Astrocyte (in vitro differentiated cells and primary cell): ENCODE results near the gene ELMOD3.
"Not testable (repeated sequence)": the region's sequence is repeated elsewhere in the genome, so short reads cannot be mapped to it uniquely, and the experiment has no call there.

Experiments
- EZH2 ChIP-seq: IDR thresholded peaks from 2 replicates; pipeline ENCODE4 v1.6.1; 2012; ENCODE audit warnings: mild to moderate bottlenecking, low read length, inconsistent platforms; ENCODE audit not compliant: insufficient read depth
- TF ChIP-seq, protein P1 (sequence below): IDR thresholded peaks from 2 replicates; pipeline ENCODE4 v1.5.1; 2011; ENCODE audit warnings: low read depth, mild to moderate bottlenecking, inconsistent platforms, low read length, moderate library complexity; ENCODE audit not compliant: insufficient read depth

- TF ChIP-seq, protein P1, sequence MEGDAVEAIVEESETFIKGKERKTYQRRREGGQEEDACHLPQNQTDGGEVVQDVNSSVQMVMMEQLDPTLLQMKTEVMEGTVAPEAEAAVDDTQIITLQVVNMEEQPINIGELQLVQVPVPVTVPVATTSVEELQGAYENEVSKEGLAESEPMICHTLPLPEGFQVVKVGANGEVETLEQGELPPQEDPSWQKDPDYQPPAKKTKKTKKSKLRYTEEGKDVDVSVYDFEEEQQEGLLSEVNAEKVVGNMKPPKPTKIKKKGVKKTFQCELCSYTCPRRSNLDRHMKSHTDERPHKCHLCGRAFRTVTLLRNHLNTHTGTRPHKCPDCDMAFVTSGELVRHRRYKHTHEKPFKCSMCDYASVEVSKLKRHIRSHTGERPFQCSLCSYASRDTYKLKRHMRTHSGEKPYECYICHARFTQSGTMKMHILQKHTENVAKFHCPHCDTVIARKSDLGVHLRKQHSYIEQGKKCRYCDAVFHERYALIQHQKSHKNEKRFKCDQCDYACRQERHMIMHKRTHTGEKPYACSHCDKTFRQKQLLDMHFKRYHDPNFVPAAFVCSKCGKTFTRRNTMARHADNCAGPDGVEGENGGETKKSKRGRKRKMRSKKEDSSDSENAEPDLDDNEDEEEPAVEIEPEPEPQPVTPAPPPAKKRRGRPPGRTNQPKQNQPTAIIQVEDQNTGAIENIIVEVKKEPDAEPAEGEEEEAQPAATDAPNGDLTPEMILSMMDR = not testable (repeated sequence)
- not testable (repeated sequence) for TF ChIP-seq EZH2
These were observed 28.6 kb downstream of the ELMOD3 start for GRCh38 chr2:85383151-85383550.
